ENCODE results near the gene SMIM5. TPM values are rescaled to one million over a fixed set of nuclear protein-coding genes. Genes with fewer than 3 reads are reported as not detected.

SMIM5 gene
- polyA plus RNA-seq, 1 donor: 19.6 TPM

DNA sequence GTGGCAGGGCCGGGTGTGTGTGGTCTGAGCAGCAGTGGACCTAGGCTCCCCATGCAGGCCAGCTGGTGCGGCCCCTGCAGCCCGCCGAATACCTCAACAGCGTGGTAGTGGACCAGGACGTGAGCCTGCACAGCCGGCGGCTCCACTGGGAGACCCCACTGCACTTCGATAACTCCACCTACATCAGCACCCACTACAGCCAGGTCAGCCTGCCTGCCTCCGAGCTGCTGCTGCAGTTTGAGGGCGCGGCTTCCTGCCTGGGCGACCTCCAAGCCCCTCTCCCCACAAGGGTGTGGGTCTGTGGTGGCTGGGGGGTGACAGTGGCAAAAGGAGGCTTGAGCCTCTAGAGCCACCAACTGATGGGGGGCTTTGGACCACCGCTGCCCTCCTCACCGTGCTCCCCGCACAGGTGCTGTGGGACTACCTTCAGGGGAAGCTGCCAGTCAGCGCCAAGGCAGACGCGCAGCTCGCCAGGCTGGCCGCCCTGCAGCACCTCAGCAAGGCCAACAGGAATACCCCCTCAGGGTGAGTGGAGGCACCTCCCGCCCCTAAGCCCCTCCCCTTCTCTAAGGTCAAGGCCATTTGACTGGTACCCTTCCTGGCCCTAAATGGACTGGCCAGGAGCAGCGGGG, 8.4 kb upstream of the SMIM5 start:
- Histone ChIP-seq H3K27ac (ENCODE audit: low read length) (no peak overlapping the region), H3K27me3 (ENCODE audit: control insufficient read depth, insufficient read depth, low read length) (no peaks in the 10 kb centered on the region), H3K4me1 (ENCODE audit: control insufficient read depth, insufficient read depth, low read length) (no peaks in the 10 kb centered on the region), H3K9me3 (ENCODE audit: control insufficient read depth, low read depth, low read length) (no peaks in the 10 kb centered on the region), H3K4me3 (ENCODE audit: low read length) (no peak overlapping the region), H3K36me3 (ENCODE audit: control insufficient read depth, insufficient read depth, low read length) (peaks cover 91% of the 10 kb centered on the region)
- no CpG with 5 or more reads among the region's 23 CpGs for WGBS (ENCODE audit: insufficient coverage, low lambda C conversion rate)
- DNase-seq: no peak

DNA sequence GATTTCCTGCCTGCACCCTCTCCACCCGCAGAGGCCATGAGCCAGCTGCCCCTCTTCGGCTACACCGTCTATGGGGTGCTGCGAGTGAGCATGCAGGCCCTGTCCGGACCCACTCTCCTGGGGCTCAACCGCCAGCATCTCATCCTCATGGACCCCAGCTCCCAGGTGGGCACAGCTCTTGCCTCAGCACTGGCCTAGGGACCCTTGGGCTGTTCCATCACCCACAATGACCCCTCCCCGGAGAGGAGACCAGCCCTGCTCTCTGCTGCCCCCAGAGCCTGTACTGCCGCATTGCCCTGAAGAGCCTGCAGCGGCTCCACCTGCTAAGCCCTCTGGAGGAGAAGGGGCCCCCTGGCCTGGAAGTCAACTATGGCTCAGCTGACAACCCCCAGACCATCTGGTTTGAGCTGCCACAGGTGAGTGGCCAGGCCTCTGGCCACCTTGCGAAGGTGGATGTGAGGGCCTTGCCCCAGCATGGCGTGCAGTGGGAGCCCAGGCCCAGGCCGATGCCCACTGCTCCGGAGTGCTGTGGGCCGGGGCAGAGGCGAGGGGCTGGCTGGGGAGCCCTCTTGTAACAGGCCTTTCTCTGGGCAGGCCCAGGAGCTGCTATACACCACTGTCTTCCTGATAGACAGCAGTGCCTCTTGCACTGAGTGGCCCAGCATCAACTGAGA, 7.3 kb upstream of the SMIM5 start:
- no CpG with 5 or more reads among the region's 15 CpGs for WGBS (ENCODE audit: insufficient coverage, low lambda C conversion rate)

DNA sequence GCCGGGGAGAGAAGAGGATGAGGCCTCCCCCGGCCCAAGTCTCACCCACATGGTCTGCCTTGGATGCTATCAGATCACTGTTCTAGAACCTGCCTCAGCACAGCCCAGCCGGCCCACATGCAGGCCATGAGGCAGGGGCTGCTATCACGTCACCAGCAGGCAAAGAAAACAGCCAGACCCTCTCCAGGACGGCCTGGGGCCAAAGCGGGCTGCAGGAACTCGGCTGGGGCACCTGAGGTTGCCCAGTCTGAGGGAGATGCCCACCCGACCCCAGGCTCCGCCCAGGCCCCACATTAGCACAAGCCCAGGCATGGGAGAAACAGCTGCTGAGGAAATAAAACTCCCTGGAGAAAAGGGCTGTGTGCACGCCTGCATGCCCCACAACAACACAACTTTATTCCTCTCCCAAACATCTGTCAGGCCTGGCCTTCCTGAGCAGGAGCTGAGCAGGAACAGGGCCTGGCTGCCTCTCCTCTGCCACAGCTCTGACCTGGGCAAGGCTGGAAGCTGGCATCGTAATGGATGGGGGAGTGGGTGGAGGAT, 6.7 kb upstream of the SMIM5 start:
- Histone ChIP-seq H3K4me3 (ENCODE audit: low read length) (no peak overlapping the region), H3K9me3 (ENCODE audit: control insufficient read depth, low read depth, low read length) (peaks cover 2% of the 10 kb centered on the region), H3K27me3 (ENCODE audit: control insufficient read depth, insufficient read depth, low read length) (no peaks in the 10 kb centered on the region), H3K27ac (ENCODE audit: low read length) (no peak overlapping the region), H3K4me1 (ENCODE audit: control insufficient read depth, insufficient read depth, low read length) (no peaks in the 10 kb centered on the region), H3K36me3 (ENCODE audit: control insufficient read depth, insufficient read depth, low read length) (peaks cover 90% of the 10 kb centered on the region)
- no peak for DNase-seq
- WGBS (ENCODE audit: insufficient coverage, low lambda C conversion rate): no CpG with 5 or more reads among the region's 11 CpGs

More for the DNA sequence above, 7.3 kb upstream of the SMIM5 start:
- no peaks in the 10 kb centered on the region for H3K27me3 ChIP-seq (ENCODE audit: control insufficient read depth, insufficient read depth, low read length)
- H3K36me3 ChIP-seq (ENCODE audit: control insufficient read depth, insufficient read depth, low read length): peaks cover 90% of the 10 kb centered on the region
- H3K4me1 ChIP-seq (ENCODE audit: control insufficient read depth, insufficient read depth, low read length): no peaks in the 10 kb centered on the region
- no peak overlapping the region for H3K27ac ChIP-seq (ENCODE audit: low read length)
- DNase-seq: no peak
- no peak overlapping the region for H3K4me3 ChIP-seq (ENCODE audit: low read length)
- H3K9me3 ChIP-seq (ENCODE audit: control insufficient read depth, low read depth, low read length): no peaks in the 10 kb centered on the region

DNA sequence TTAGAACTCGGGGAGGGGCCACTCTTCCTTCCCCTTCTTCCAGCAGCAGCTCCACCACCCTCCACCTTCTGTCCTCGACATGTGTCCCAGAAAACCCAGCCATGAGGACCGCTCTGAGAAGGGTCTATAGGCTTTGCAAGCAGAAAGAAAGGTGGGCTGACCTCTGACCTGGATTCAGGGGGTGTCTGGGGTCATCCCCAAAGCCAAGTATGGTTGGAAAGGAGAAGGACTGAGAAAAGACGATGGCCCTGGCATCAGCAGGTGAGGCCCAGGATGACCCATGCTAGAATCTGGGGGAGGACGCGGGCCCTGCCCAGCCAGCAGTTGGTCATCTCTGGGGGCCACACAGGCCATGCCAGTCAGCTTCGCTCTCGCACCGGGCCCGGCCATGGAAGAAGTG, 6.1 kb upstream of the SMIM5 start:
- peaks cover under 1% of the 10 kb centered on the region for H3K4me1 ChIP-seq (ENCODE audit: control insufficient read depth, insufficient read depth, low read length)
- H3K27ac ChIP-seq (ENCODE audit: low read length): no peak overlapping the region
- H3K27me3 ChIP-seq (ENCODE audit: control insufficient read depth, insufficient read depth, low read length): no peaks in the 10 kb centered on the region
- no CpG with 5 or more reads among the region's 10 CpGs for WGBS (ENCODE audit: insufficient coverage, low lambda C conversion rate)
- no peak overlapping the region for H3K4me3 ChIP-seq (ENCODE audit: low read length)
- DNase-seq: no peak
- peaks cover 89% of the 10 kb centered on the region for H3K36me3 ChIP-seq (ENCODE audit: control insufficient read depth, insufficient read depth, low read length)
- H3K9me3 ChIP-seq (ENCODE audit: control insufficient read depth, low read depth, low read length): peaks cover 2% of the 10 kb centered on the region

DNA sequence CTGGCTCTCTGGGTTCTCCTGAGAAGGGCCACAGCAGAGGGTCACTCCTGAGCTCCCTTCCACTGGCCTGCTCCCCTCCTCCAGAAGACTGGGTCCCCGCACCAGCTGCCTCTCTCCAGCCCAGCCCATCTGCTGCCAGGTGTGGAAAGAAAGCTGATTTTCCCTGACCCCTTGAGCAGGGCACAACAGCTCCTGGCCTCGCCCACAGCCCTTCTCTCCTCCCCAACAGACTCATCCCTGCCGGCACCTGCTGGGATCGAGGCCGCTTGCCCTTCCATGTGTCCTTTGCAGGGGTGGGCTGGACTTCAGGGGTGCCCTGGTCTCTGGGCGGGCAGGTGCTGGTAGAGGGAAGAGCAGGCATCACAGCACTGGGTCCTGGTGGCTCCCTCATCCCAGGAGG, 4.8 kb upstream of the SMIM5 start:
- peaks cover 79% of the 10 kb centered on the region for H3K36me3 ChIP-seq (ENCODE audit: control insufficient read depth, insufficient read depth, low read length)
- no peak overlapping the region for H3K4me3 ChIP-seq (ENCODE audit: low read length)
- no peaks in the 10 kb centered on the region for H3K27me3 ChIP-seq (ENCODE audit: control insufficient read depth, insufficient read depth, low read length)
- no peak overlapping the region for H3K27ac ChIP-seq (ENCODE audit: low read length)
- H3K4me1 ChIP-seq (ENCODE audit: control insufficient read depth, insufficient read depth, low read length): peaks cover 14% of the 10 kb centered on the region
- DNase-seq: no peak
- H3K9me3 ChIP-seq (ENCODE audit: control insufficient read depth, low read depth, low read length): peaks cover 2% of the 10 kb centered on the region
- WGBS (ENCODE audit: insufficient coverage, low lambda C conversion rate): no CpG with 5 or more reads among the region's 6 CpGs

DNA sequence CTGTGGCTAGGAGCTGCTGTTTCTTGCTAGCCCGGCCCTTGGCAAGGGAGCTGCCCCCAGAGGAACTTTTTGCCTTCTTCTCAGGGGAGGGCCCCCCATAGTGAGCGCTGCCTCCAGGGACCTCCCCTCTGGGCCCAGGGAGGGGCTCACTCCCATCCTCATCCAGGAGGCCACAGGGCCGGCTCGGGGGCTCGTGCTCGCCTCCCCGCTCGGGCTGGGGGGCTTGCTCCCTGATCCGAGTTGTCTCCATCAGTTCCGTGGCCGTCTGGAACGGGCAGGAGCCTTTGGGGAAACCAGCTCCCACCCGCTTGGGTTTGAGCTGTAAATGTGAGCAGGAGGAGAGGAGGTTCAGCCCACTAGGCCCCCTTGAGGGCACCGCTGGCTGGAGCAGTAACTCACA, 4.1 kb upstream of the SMIM5 start:
- H3K27ac ChIP-seq (ENCODE audit: low read length): no peak overlapping the region
- H3K4me1 ChIP-seq (ENCODE audit: control insufficient read depth, insufficient read depth, low read length): peaks cover 21% of the 10 kb centered on the region
- no peak for DNase-seq
- peaks cover 2% of the 10 kb centered on the region for H3K9me3 ChIP-seq (ENCODE audit: control insufficient read depth, low read depth, low read length)
- WGBS (ENCODE audit: insufficient coverage, low lambda C conversion rate): no CpG with 5 or more reads among the region's 14 CpGs
- no peaks in the 10 kb centered on the region for H3K27me3 ChIP-seq (ENCODE audit: control insufficient read depth, insufficient read depth, low read length)
- H3K4me3 ChIP-seq (ENCODE audit: low read length): no peak overlapping the region
- H3K36me3 ChIP-seq (ENCODE audit: control insufficient read depth, insufficient read depth, low read length): peaks cover 72% of the 10 kb centered on the region

DNA sequence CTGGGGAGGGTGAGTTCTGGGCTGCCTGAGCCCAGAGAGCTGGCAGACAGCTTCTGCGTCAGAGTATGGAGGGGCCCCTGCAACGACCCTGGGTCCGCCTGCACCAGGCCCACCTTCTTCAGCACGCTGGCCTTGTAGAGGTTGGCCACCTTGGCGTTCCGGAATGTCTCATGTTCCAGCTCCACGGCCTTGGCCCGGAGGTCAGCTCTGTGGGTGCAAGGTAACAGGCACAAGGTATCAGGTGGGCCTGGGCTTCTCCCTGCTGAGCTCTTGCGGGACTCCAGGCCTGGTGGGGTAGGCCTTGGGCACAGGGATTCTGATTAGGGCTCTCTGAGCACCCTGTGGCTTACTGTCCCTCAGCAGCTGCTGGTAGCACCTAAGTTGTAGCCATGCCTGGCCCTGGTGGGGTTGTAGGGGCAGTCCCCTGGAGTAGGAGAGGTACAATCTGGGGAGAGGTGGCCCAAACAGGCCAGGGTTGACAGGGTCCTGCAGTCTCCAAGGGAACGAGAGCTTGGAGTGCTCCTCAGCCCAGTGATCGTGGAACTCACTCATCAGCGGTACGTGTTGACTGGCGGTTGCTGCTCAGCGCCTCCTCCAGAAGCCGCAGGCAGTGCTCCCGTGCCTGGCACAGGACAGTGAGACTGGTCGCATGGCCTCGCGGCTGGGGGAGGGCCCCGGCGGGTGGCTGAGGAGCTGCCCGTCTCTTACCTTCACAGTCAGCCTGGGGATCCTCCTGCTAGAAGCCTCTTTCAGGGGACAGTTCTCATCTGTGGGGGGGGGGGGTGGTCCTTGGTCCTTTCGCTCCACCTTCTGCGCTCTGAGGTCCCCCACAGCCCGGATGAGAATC, 2.9 kb upstream of the SMIM5 start:
- no CpG with 5 or more reads among the region's 26 CpGs for WGBS (ENCODE audit: insufficient coverage, low lambda C conversion rate)
- no peak for DNase-seq
- peaks cover 32% of the 10 kb centered on the region for H3K4me1 ChIP-seq (ENCODE audit: control insufficient read depth, insufficient read depth, low read length)
- peaks cover 62% of the 10 kb centered on the region for H3K36me3 ChIP-seq (ENCODE audit: control insufficient read depth, insufficient read depth, low read length)
- peaks cover 2% of the 10 kb centered on the region for H3K9me3 ChIP-seq (ENCODE audit: control insufficient read depth, low read depth, low read length)
- H3K27ac ChIP-seq (ENCODE audit: low read length): no peak overlapping the region
- no peaks in the 10 kb centered on the region for H3K27me3 ChIP-seq (ENCODE audit: control insufficient read depth, insufficient read depth, low read length)
- H3K4me3 ChIP-seq (ENCODE audit: low read length): no peak overlapping the region

DNA sequence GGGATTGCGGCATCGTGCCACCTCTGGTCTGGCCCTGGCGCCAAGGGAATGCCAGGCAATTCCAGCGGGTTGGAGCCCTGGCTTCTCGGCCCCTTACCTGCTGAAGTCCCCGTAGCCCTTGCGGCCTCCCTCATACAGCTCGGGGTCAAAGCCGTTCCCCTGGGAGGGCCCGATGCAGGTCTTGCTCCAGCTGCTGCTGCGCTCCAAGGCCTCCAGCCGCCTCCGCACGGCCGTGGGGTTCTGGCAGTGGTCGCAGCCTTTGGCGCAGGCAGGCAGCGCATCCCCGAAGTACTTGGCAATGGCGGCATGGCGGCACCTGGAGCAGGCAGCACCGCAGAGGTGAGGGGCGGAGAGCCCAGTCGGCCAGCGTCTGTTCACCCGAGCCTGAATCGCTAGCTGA, 1.9 kb upstream of the SMIM5 start:
- peaks cover 53% of the 10 kb centered on the region for H3K36me3 ChIP-seq (ENCODE audit: control insufficient read depth, insufficient read depth, low read length)
- H3K9me3 ChIP-seq (ENCODE audit: control insufficient read depth, low read depth, low read length): peaks cover 2% of the 10 kb centered on the region
- no peak overlapping the region for H3K27ac ChIP-seq (ENCODE audit: low read length)
- peaks cover 43% of the 10 kb centered on the region for H3K4me1 ChIP-seq (ENCODE audit: control insufficient read depth, insufficient read depth, low read length)
- no peak overlapping the region for H3K4me3 ChIP-seq (ENCODE audit: low read length)
- H3K27me3 ChIP-seq (ENCODE audit: control insufficient read depth, insufficient read depth, low read length): no peaks in the 10 kb centered on the region
- no CpG with 5 or more reads among the region's 27 CpGs for WGBS (ENCODE audit: insufficient coverage, low lambda C conversion rate)
- no peak for DNase-seq

DNA sequence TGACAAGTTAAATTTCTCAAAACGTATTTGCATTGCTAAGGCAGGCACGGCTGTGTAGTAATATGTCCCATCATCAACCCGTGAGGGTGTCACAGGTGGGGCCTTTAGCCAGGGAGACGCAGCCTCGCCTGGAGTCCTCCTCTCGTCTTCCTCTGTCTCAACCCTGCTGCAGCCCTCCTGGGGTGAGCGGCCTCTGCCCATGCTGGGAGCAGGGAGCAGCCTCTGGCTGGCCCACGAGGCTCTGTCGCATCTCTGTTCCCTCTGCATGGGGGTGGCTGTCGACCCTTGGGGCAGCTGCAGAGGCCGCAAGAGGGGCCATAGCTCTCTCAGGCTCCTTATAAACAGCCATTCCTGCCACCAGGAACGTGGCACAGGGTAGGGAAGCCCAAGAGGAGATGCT, 806 bp upstream of the SMIM5 start:
- Histone ChIP-seq H3K9me3 (ENCODE audit: control insufficient read depth, low read depth, low read length) (peaks cover 2% of the 10 kb centered on the region), H3K27me3 (ENCODE audit: control insufficient read depth, insufficient read depth, low read length) (no peaks in the 10 kb centered on the region), H3K4me1 (ENCODE audit: control insufficient read depth, insufficient read depth, low read length) (peaks cover 54% of the 10 kb centered on the region), H3K27ac (ENCODE audit: low read length) (peak overlapping the region; percentile 95), H3K36me3 (ENCODE audit: control insufficient read depth, insufficient read depth, low read length) (peaks cover 46% of the 10 kb centered on the region), H3K4me3 (ENCODE audit: low read length) (no peak overlapping the region)
- no peak for DNase-seq
- no CpG with 5 or more reads among the region's 12 CpGs for WGBS (ENCODE audit: insufficient coverage, low lambda C conversion rate)

All from large intestine (tissue), 3 donors.